Calu3 (cell line): ENCODE results near the gene PABPC3. TPM values are rescaled to one million over a fixed set of nuclear protein-coding genes. Genes with fewer than 3 reads are reported as not detected.

Source experiments
- BruUV-seq: library from RNA; stranded (reverse); fragments of 400-500 nt; replicated peaks from 2 replicates; lab custom pipeline; 2021; lab: Mats Ljungman, UMichigan
- CTCF ChIA-PET: fragments of 300-600 bp; sonication (Branson Sonifier 250); formaldehyde crosslinking; loops from one replicate; lab custom pipeline; 2022; ENCODE audit warnings: antibody characterized with exemption; lab: Charles Lee
- DNase-seq: peaks from one replicate; pipeline ENCODE4 v3.0.0; 2022
- H3K27ac Mint-ChIP-seq: one replicate; pipeline ENCODE4 v1.8.0; 2022; ENCODE audit warnings: mixed read lengths; ENCODE audit not compliant: unreplicated experiment
- H3K27me3 Mint-ChIP-seq: one replicate; pipeline ENCODE4 v1.8.0; 2022; ENCODE audit warnings: mixed read lengths; ENCODE audit not compliant: unreplicated experiment
- H3K36me3 Mint-ChIP-seq: one replicate; pipeline ENCODE4 v1.8.0; 2022; ENCODE audit warnings: mild to moderate bottlenecking, moderate library complexity, mixed read lengths; ENCODE audit not compliant: insufficient read depth, unreplicated experiment
- H3K4me1 Mint-ChIP-seq: one replicate; pipeline ENCODE4 v1.8.0; 2022; ENCODE audit warnings: mild to moderate bottlenecking, low read depth, mixed read lengths; ENCODE audit not compliant: unreplicated experiment
- H3K4me3 Mint-ChIP-seq: one replicate; pipeline ENCODE4 v1.8.0; 2022; ENCODE audit warnings: mild to moderate bottlenecking, low read depth, moderate library complexity, mixed read lengths; ENCODE audit not compliant: unreplicated experiment
- H3K9me3 Mint-ChIP-seq: one replicate; pipeline ENCODE4 v1.8.0; 2022; ENCODE audit warnings: low read depth, mixed read lengths; ENCODE audit not compliant: unreplicated experiment
- CTCF ChIP-seq: fragments of 200-600 bp; IDR thresholded peaks from one replicate; pipeline ENCODE4 v1.8.0; 2022; ENCODE audit warnings: antibody characterized with exemption; ENCODE audit not compliant: unreplicated experiment
- intact Hi-C: fragments of 100-400 bp; cut with micrococcal nuclease; formaldehyde crosslinking; loops from one replicate; pipeline ENCODE4 v1.10.0; 2022; ENCODE audit not compliant: unreplicated experiment
- total RNA-seq: library from RNA; stranded (reverse); gene quantifications from 2 replicates; pipeline ENCODE4 v1.2.3, GENCODE V29; 2022

PABPC3 gene
- total RNA-seq, 1 experiment from 2014 or later: 0.28 TPM

DNA sequence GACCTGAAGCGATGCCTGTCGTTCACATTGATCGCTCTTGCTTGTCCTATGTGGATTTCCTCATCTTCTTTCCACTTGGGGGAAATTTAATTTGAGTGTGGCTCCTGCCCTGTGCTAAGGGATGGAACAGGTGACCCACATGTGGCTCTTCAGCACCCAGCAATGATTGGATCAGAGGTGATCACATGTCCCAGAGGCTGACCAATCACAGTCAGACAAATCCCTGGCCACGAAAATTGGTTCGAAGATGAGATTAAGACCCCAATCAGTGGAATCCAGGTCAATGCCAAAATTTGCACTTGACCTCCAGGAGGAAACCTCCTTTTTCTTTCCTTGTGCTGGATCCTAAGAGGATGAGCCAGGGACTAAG, 52.5 kb downstream of the PABPC3 start:
- Mint-ChIP-seq H3K4me1 (no peaks in the 10 kb centered on the region), H3K36me3 (no peaks in the 10 kb centered on the region), H3K4me3 (no peak overlapping the region), H3K9me3 (no peaks in the 10 kb centered on the region), H3K27ac (no peak overlapping the region), H3K27me3 (peaks cover 71% of the 10 kb centered on the region)
- DNase-seq: no peak
- BruUV-seq: no TSS peak
- no peak for TF ChIP-seq CTCF
- CTCF ChIA-PET: no interaction called here
- intact Hi-C loops: no loop called here

Other genes with a start within 250 kb of the PABPC3 start
- gene AMER2, start 76.2 kb downstream of the PABPC3 start, total RNA-seq: not detected in 2 replicates
- gene MTMR6, start 191.4 kb downstream of the PABPC3 start, total RNA-seq: 7.0 and 7.1 TPM in 2 replicates
- 38.9 and 41.0 TPM in 2 replicates for gene NUP58, start 205.5 kb downstream of the PABPC3 start, total RNA-seq